ENCODE results near the gene PASK. TPM values are rescaled to one million over a fixed set of nuclear protein-coding genes. Genes with fewer than 3 reads are reported as not detected.
A peak's percentile ranks its signal among the peaks of the same experiment; 100 is the strongest.

Gene PASK
- total RNA-seq, 1 donor from 2014 or later, result 10.5 TPM

- H3K27ac Mint-ChIP-seq (ENCODE audit: unreplicated experiment), result no peak overlapping the region
- TF ChIP-seq CTCF (IDR thresholded peaks at IDR 0.05), result no peak
- DNase-seq (ENCODE audit: extremely low spot score, unreplicated experiment), result no peak
- no peaks in the 10 kb centered on the region for H3K9me3 Mint-ChIP-seq (ENCODE audit: unreplicated experiment)
- peaks cover 19% of the 10 kb centered on the region for H3K4me1 Mint-ChIP-seq (ENCODE audit: unreplicated experiment)
- H3K27me3 Mint-ChIP-seq (ENCODE audit: unreplicated experiment), result no peaks in the 10 kb centered on the region
- peaks cover 3% of the 10 kb centered on the region for H3K36me3 Mint-ChIP-seq (ENCODE audit: unreplicated experiment)
- H3K4me3 Mint-ChIP-seq (ENCODE audit: unreplicated experiment), result no peak overlapping the region
Measured at GRCh38 chr2:241153616-241154015, 4.3 kb upstream of the PASK start.

DNA sequence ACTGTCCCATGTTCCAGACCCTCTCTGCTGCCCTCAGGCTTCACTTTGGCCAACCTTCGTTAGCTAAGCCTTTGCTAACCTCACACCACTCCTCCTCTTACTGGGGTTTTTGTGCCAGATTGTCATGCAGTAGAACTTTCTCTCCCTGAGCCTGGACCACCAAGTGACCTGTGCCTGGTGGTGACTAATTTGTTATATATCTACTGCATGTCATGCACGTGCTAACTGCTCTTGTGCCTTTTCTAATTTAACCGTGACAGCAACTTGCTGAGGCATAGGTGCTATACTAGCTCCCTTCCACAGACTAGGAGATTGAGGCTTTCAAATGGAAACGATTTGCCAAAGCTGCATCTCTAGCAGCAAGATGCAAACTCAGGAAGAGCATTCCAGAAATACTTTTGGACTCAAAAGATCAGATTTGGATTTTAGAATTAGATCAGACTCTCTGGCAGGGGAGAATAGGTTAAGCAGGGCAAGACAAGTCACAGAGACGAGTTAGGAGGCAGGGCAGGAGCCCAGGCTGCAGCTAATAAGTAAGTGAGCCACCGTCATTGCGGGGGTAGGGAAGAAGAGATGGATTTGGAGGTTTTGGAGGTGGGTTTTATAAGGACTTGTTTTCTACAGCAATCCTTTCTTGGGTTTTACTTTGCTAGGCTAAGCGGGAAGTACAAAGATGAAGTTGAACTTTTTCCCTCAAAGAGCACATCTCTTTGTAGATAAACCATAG, 2.8 kb upstream of the PASK start:
- Mint-ChIP-seq H3K4me3 (ENCODE audit: unreplicated experiment) (peak overlapping the region; percentile 90), H3K4me1 (ENCODE audit: unreplicated experiment) (peaks cover 24% of the 10 kb centered on the region), H3K36me3 (ENCODE audit: unreplicated experiment) (peaks cover 3% of the 10 kb centered on the region), H3K27ac (ENCODE audit: unreplicated experiment) (no peak overlapping the region), H3K27me3 (ENCODE audit: unreplicated experiment) (no peaks in the 10 kb centered on the region), H3K9me3 (ENCODE audit: unreplicated experiment) (no peaks in the 10 kb centered on the region)
- DNase-seq (ENCODE audit: extremely low spot score, unreplicated experiment), result no peak
- no peak for TF ChIP-seq CTCF (IDR thresholded peaks at IDR 0.05)

GRCh38 chr2:241150660-241151530, 1.6 kb upstream of the PASK start:
- DNase-seq (ENCODE audit: extremely low spot score, unreplicated experiment), result no peak
- no peaks in the 10 kb centered on the region for H3K9me3 Mint-ChIP-seq (ENCODE audit: unreplicated experiment)
- H3K4me3 Mint-ChIP-seq (ENCODE audit: unreplicated experiment), result peak overlapping the region; percentile 90
- no peaks in the 10 kb centered on the region for H3K27me3 Mint-ChIP-seq (ENCODE audit: unreplicated experiment)
- peaks cover 3% of the 10 kb centered on the region for H3K36me3 Mint-ChIP-seq (ENCODE audit: unreplicated experiment)
- peaks cover 24% of the 10 kb centered on the region for H3K4me1 Mint-ChIP-seq (ENCODE audit: unreplicated experiment)
- no peak for TF ChIP-seq CTCF (IDR thresholded peaks at IDR 0.05)
- H3K27ac Mint-ChIP-seq (ENCODE audit: unreplicated experiment), result peak overlapping the region; percentile 73

DNA sequence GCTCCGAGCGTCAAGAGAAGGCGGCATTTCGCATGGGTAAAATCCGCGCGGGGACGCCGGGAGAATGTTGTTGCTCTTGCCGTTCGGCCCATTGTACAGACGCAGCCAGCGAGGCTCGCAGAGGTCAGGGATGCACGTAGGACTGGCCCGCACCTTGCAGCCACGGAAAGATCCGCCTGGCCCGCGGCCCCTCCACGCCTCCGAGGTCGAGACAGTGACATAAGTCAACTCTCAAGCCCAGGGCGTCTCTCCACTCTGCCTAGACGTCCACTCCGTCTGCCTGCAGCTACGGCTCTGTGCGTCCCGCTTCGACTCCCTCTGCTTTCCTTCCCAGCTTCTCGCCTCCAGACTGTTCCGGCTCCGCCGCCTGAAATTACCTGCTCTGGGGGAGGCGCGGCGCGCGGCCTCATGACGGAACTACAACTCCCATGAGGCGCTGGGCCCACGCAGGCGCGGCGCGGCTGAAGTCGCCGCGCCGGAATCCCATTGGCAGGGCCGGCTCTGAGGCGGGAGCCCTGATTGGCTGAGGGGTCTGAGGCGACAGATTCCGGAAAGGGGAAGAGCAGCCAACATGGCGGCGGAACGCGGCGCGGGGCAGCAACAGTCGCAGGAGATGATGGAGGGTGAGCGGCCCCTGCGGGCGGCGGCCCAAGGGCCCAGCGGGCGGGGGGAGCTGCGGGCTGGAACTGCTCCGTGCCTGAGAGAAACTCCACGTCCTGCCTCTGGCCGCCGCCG, 820 bp upstream of the PASK start, which contains the start of gene PPP1R7:
TSS of gene PPP1R7 (plus strand) at position 543 of the 735 bp plus-strand sequence. CDS start at position 572, 29 bp downstream.
- H3K36me3 Mint-ChIP-seq (ENCODE audit: unreplicated experiment), result peaks cover 3% of the 10 kb centered on the region
- no peaks in the 10 kb centered on the region for H3K9me3 Mint-ChIP-seq (ENCODE audit: unreplicated experiment)
- H3K27ac Mint-ChIP-seq (ENCODE audit: unreplicated experiment), result peak within 1 kb of the TSS; percentile 76
- peaks cover 24% of the 10 kb centered on the region for H3K4me1 Mint-ChIP-seq (ENCODE audit: unreplicated experiment)
- peak within 1 kb of the TSS; percentile 90 for H3K4me3 Mint-ChIP-seq (ENCODE audit: unreplicated experiment)
- DNase-seq (ENCODE audit: extremely low spot score, unreplicated experiment), result peak; percentile 97
- no peaks in the 10 kb centered on the region for H3K27me3 Mint-ChIP-seq (ENCODE audit: unreplicated experiment)
- peak; percentile 17 for TF ChIP-seq CTCF (IDR thresholded peaks at IDR 0.05)

Measured in osteocyte (in vitro differentiated cells).